Ovary (tissue), 3 donors: ENCODE results near the gene TTC7B.

Experiments
- CTCF ChIP-seq, 3 donors: fragments of 450-650 bp in 2 of 3; fragments of 200-600 bp in 1 of 3; IDR thresholded peaks; one replicate each; pipeline versions ENCODE4 v1.5.1 to v1.8.0; 2016 to 2022; ENCODE audit warnings: antibody characterized with exemption in 3 of 3, mild to moderate bottlenecking in 1 of 3
- POLR2A ChIP-seq: fragments of 450-650 bp; IDR thresholded peaks from one replicate; pipeline ENCODE4 v1.6.1; 2017; ENCODE audit warnings: antibody characterized with exemption, mild to moderate bottlenecking, moderate library complexity
- donor health status: DM: no; HTN: no; CAD: no.

- no peak for TF ChIP-seq CTCF (IDR thresholded peaks at IDR 0.05)
- TF ChIP-seq POLR2A = no peak
Observed at GRCh38 chr14:90487031-90487430, 329.2 kb downstream of the TTC7B start.
